Adrenal gland (tissue), 12 donors: Measurements from ENCODE around the gene ATXN2. TPM values are rescaled to one million over a fixed set of nuclear protein-coding genes. Genes with fewer than 3 reads are reported as not detected.

Source experiments
- DNase-seq, 7 donors: peaks; one replicate each; pipeline ENCODE4 v3.0.0-alpha.2; 2019 to 2020
- H3K27ac ChIP-seq, 5 donors: fragments of 200-600 bp; sonication (generic) in 4 of 5; 1 replicate in 3 of 5; 2 replicates in 2 of 5; pipeline versions ENCODE4 v1.5.1 to v1.8.0; 2016 to 2020; ENCODE audit warnings: mild to moderate bottlenecking in 1 of 5
- H3K27me3 ChIP-seq: fragments of 200-600 bp; 2 replicates; pipeline ENCODE4 v1.8.0; 2021
- H3K36me3 ChIP-seq, 2 donors: fragments of 200-600 bp; replicated peaks in 1 of 2; 1 replicate in 1 of 2; 2 replicates in 1 of 2; pipeline versions ENCODE4 v1.5.1 to v1.8.0; 2018 to 2022
- H3K4me1 ChIP-seq, 2 donors: fragments of 200-600 bp; replicated peaks in 1 of 2; 1 replicate in 1 of 2; 2 replicates in 1 of 2; pipeline versions ENCODE4 v1.5.1 to v1.8.0; 2018 to 2021
- H3K4me3 ChIP-seq, 4 donors: fragments of 200-600 bp; sonication (generic) in 3 of 4; one replicate each; pipeline ENCODE4 v1.5.1; 2016 to 2018
- H3K9me3 ChIP-seq, 3 donors: fragments of 200-600 bp; sonication (generic) in 1 of 3; replicated peaks in 1 of 3; 1 replicate in 2 of 3; 2 replicates in 1 of 3; pipeline versions ENCODE4 v1.5.1 to v1.8.0; 2016 to 2021
- POLR2A ChIP-seq, 2 donors: fragments of 450-650 bp; IDR thresholded peaks; one replicate each; pipeline ENCODE4 v1.6.1; 2017; ENCODE audit warnings: antibody characterized with exemption in 2 of 2, mild to moderate bottlenecking in 2 of 2, moderate library complexity in 1 of 2
- WGBS, 4 donors: extraction: QIAGEN DNeasy Blood & Tissue Kit in 2 of 4; methylation state at CpG; one replicate each; pipeline versions ENCODE4 v1.1.5 to v1.1.7; 2013 to 2017; 5-methylcytosine and 5-hydroxymethylcytosine counted together
- intact Hi-C, 2 donors: fragments of 100-400 bp; cut with DNase I; formaldehyde crosslinking; loops; one replicate each; pipeline versions ENCODE4 v1.14.1 to v1.15.0; 2022 to 2023
- polyA plus RNA-seq, 3 donors: library from polyadenylated mRNA; stranded (reverse); fragments of 200-250 nt in 2 of 3; fragments of 350-450 nt in 1 of 3; fragmentation: Illumina TruSeq in 1 of 3; extraction: RNeasy Lipid Tissue Mini Kit (QIAGEN cat#74804) in 1 of 3; gene quantifications; one replicate each; pipeline ENCODE4 v1.2.3, GENCODE V29; 2013 to 2014
- total RNA-seq, 9 donors: library from RNA; depleted of rRNA in 4 of 9; stranded (reverse); fragments of >200 nt in 4 of 9; fragments of 120-200 nt in 1 of 9; fragmentation: NEBNext Ultra II Directional in 1 of 9; extraction: Animal tissue kit (Norgen Biotek cat#: 25700) in 1 of 9; gene quantifications; one replicate each; pipeline versions ENCODE4 v1.1.0 to v1.2.4, GENCODE V29; 2013 to 2023
- TF ChIP-seq, protein P1 (sequence below), 6 experiments: fragments of 450-650 bp in 4 of 6; fragments of 200-600 bp in 2 of 6; sonication (generic) in 1 of 6; IDR thresholded peaks; 1 replicate in 5 of 6; 2 replicates in 1 of 6; pipeline versions ENCODE4 v1.5.1 to v1.8.0; 2016 to 2021; ENCODE audit warnings: antibody characterized with exemption in 6 of 6, mild to moderate bottlenecking in 2 of 6, moderate library complexity in 1 of 6
- donor health status: healthy with polysubstance abuse.
- donor health status: Bipolar disorder and iron deficiency.
- donor health status: DM: yes; HTN: yes; CAD: no.
- donor health status: DM: no; HTN: no; CAD: no.
- donor health status: DM: no; HTN: no; CAD: no.
- donor health status: DM: yes; HTN: yes; CAD: no.

The ATXN2 gene
- total and polyA plus RNA-seq, 12 donors = 31.0 to 241 (median 57.2) TPM

GRCh38 chr12:111412830-111413441 lies 186.2 kb downstream of the ATXN2 start:
- 58 to 74% (median 62%) methylated on average over 6 of the region's 6 CpGs for WGBS, 4 donors
- Histone ChIP-seq H3K27ac (peak overlapping the region in 2 of 5 donors; percentile 79 to 84), H3K27me3 (no peaks in the 10 kb centered on the region), H3K9me3 (no peaks in the 10 kb centered on the region), H3K4me3 (no peak overlapping the region), H3K36me3 (peaks cover 0 to 7% of the 10 kb centered on the region in 2 donors), H3K4me1 (peaks cover 22 to 62% of the 10 kb centered on the region in 2 donors)
- intact Hi-C loops = no loop called here
- TF ChIP-seq POLR2A (IDR thresholded peaks at IDR 0.05) = no peak
- TF ChIP-seq, protein P1, sequence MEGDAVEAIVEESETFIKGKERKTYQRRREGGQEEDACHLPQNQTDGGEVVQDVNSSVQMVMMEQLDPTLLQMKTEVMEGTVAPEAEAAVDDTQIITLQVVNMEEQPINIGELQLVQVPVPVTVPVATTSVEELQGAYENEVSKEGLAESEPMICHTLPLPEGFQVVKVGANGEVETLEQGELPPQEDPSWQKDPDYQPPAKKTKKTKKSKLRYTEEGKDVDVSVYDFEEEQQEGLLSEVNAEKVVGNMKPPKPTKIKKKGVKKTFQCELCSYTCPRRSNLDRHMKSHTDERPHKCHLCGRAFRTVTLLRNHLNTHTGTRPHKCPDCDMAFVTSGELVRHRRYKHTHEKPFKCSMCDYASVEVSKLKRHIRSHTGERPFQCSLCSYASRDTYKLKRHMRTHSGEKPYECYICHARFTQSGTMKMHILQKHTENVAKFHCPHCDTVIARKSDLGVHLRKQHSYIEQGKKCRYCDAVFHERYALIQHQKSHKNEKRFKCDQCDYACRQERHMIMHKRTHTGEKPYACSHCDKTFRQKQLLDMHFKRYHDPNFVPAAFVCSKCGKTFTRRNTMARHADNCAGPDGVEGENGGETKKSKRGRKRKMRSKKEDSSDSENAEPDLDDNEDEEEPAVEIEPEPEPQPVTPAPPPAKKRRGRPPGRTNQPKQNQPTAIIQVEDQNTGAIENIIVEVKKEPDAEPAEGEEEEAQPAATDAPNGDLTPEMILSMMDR (IDR thresholded peaks at IDR 0.05) = no peak
- no peak for DNase-seq

- no peak for TF ChIP-seq POLR2A (IDR thresholded peaks at IDR 0.05)
- TF ChIP-seq, protein P1 (IDR thresholded peaks at IDR 0.05) = no peak
- peaks cover 0 to 7% of the 10 kb centered on the region in 2 donors for H3K36me3 ChIP-seq
- DNase-seq = no peak
- intact Hi-C loops = no loop called here
- peak overlapping the region in 2 of 5 donors; percentile 79 to 84 for H3K27ac ChIP-seq
- 54 to 75% (median 64%) methylated on average over 11 to 15 of the region's 15 CpGs for WGBS, 4 donors
- no peak overlapping the region for H3K4me3 ChIP-seq
- H3K9me3 ChIP-seq = no peaks in the 10 kb centered on the region
- no peaks in the 10 kb centered on the region for H3K27me3 ChIP-seq
- H3K4me1 ChIP-seq = peaks cover 22 to 62% of the 10 kb centered on the region in 2 donors
These were observed 186.9 kb downstream of the ATXN2 start for GRCh38 chr12:111412007-111412829.

- TF ChIP-seq, protein P1 (IDR thresholded peaks at IDR 0.05) = no peak
- no peak for TF ChIP-seq POLR2A (IDR thresholded peaks at IDR 0.05)
- H3K9me3 ChIP-seq = no peaks in the 10 kb centered on the region
- no peaks in the 10 kb centered on the region for H3K27me3 ChIP-seq
- intact Hi-C loops = no loop called here
- H3K4me1 ChIP-seq = peaks cover 22 to 66% of the 10 kb centered on the region in 2 donors
- H3K36me3 ChIP-seq = peaks cover 0 to 6% of the 10 kb centered on the region in 2 donors
- H3K27ac ChIP-seq = peak overlapping the region in 3 of 5 donors; percentile 60 to 84 (median 79)
- DNase-seq = peak in 4 of 7 donors; percentile 48 to 60 (median 52)
- no peak overlapping the region for H3K4me3 ChIP-seq
- WGBS, 4 donors = 42 to 72% (median 68%) methylated on average over 2 to 8 of the region's 8 CpGs
These were observed 187.8 kb downstream of the ATXN2 start for GRCh38 chr12:111411185-111411764.
